Kidney epithelial cell (primary cell): ENCODE results near the gene GCNT1. TPM values are rescaled to one million over a fixed set of nuclear protein-coding genes. Genes with fewer than 3 reads are reported as not detected.
A peak's percentile ranks its signal among the peaks of the same experiment; 100 is the strongest.

ENCODE experiments used
- DNase-seq: peaks from one replicate; pipeline ENCODE4 v3.0.0-alpha.2; 2010; ENCODE audit warnings: low read depth
- H3K27me3 ChIP-seq: 2 replicates; pipeline ENCODE4 v1.6.0; 2011; ENCODE audit warnings: low read length; ENCODE audit not compliant: control insufficient read depth, insufficient read depth
- H3K36me3 ChIP-seq: 2 replicates; pipeline ENCODE4 v1.5.1; 2011; ENCODE audit warnings: low read length; ENCODE audit not compliant: control insufficient read depth, insufficient read depth
- H3K4me3 ChIP-seq: 2 replicates; pipeline ENCODE4 v1.5.1; 2011; ENCODE audit warnings: low read depth, mild to moderate bottlenecking, control low read depth, low read length
- CTCF ChIP-seq: IDR thresholded peaks from 2 replicates; pipeline ENCODE4 v1.5.1; 2011; ENCODE audit warnings: mild to moderate bottlenecking, moderate library complexity, low read length, control low read depth, inconsistent platforms; ENCODE audit not compliant: insufficient read depth, poor library complexity, severe bottlenecking
- total RNA-seq: library from RNA; depleted of rRNA; stranded (reverse); fragments of >200 nt; gene quantifications from 2 replicates; pipeline ENCODE4 v1.2.3, GENCODE V29; 2015

GCNT1 gene
- total RNA-seq, 1 donor from 2014 or later: 2.7 TPM

- no peak for TF ChIP-seq CTCF
- no peak for DNase-seq
- H3K36me3 ChIP-seq: no peaks in the 10 kb centered on the region
- H3K4me3 ChIP-seq: no peak overlapping the region
- H3K27me3 ChIP-seq: no peaks in the 10 kb centered on the region
These were observed 41.6 kb upstream of the GCNT1 start for GRCh38 chr9:76417394-76417793.

DNA sequence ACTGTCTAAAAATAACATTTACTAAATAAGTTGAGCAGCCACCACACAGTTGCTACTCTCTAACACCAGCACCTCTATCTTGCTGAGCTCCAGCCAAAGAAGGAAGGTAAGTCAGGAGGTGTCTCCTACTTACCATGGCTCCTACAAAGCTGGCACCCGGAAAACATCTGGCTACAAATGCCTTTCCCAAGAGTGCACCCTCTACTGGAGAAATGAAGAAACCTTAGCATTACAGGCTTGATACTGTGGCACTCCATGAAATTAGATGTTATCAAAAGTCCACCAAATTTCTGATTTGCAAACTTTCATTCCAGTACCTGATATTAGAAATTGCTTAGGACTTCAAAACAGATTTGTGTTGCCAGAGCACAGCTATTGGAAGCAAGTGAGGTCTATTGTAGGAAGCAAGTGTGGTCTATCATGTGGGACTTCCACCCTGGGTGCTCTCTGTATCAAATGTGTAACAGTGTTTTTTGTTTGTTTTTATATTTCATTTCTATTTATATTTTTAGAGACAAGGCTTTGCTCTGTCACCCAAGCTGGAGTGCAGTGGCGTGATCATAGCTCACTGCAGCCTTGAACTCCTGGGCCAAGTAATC is 39.1 kb upstream of the GCNT1 start:
- peak; percentile 48 for TF ChIP-seq CTCF
- no peak for DNase-seq
- Histone ChIP-seq H3K4me3 (no peak overlapping the region), H3K27me3 (no peaks in the 10 kb centered on the region), H3K36me3 (no peaks in the 10 kb centered on the region)

DNA sequence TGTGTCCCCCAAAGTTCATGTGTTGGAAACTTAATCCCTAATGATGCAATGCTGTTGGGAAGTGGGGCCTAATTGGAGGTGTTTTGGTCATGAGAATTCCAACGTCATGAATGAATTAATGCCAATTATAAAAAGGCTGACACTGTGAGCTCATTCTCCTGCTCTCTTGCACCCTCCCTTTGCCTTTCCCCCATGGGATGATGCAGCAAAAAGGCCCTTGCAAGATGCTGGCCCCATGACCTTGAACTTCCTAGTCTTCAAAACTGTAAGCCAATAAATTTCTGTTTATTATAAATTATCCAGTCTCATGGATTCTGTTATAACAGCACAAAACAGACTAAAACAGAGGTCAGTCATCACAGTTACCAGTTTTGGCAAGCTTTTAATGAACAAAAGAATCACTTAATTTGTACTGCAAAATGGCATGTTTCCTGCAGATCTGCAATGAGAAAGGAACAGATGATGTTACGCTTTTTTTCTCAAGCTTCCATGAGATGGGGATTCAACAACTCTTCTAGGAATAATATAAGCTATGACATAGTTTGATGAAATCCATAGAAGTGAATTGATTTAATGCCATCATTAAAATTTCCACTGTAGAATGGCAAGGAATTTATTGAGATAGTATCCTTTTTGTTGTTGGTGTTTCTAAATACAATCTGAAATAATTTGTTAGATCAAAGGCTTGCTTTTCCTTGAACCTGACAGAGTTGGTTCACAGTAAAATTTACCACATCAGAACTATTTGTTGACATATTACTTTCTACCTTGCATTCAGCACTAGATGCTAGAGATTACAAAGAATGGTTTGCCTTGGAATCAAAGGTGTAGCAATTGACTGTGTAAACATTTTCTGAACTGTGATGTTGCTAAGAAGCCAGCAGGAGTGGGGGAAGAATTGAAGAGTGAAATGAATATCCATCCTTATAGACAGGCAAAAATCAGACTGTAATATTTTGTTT is 35.5 kb upstream of the GCNT1 start:
- DNase-seq: no peak
- Histone ChIP-seq H3K36me3 (no peaks in the 10 kb centered on the region), H3K27me3 (no peaks in the 10 kb centered on the region), H3K4me3 (no peak overlapping the region)
- TF ChIP-seq CTCF: no peak

DNA sequence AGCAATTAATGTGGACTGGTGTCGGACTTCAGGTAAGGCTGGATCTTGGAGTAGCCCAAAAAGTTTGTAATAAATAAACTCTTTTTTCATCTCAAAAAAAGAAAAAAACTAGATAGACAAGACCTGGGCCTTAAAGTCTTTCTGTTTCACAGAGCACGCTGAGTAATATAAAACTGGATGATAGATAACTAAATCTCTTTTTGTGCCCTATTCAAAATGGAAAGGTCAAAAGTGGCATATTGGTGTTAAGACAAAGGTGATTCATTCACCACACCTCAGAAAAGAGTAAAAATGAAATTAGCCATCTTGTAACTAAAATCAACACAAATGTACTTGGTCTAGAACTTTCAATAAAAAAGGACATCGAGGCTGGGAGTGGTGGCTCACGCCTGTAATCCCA is 34.5 kb upstream of the GCNT1 start:
- Histone ChIP-seq H3K27me3 (no peaks in the 10 kb centered on the region), H3K4me3 (no peak overlapping the region), H3K36me3 (no peaks in the 10 kb centered on the region)
- DNase-seq: no peak
- TF ChIP-seq CTCF: no peak

- no peaks in the 10 kb centered on the region for H3K36me3 ChIP-seq
- DNase-seq: no peak
- no peaks in the 10 kb centered on the region for H3K27me3 ChIP-seq
- H3K4me3 ChIP-seq: no peak overlapping the region
- TF ChIP-seq CTCF: no peak
These were observed 33.1 kb upstream of the GCNT1 start for GRCh38 chr9:76425677-76426453.
